Ecto neural progenitor cell (in vitro differentiated cells): ENCODE data around the gene NTHL1.
"Not testable (repeated sequence)": the region's sequence is repeated elsewhere in the genome, so short reads cannot be mapped to it uniquely, and the experiment has no call there.

Experiments used
- DNase-seq: peaks from one replicate; pipeline ENCODE4 v3.0.0-alpha.2; 2018; ENCODE audit warnings: low spot score

The NTHL1 gene

DNA sequence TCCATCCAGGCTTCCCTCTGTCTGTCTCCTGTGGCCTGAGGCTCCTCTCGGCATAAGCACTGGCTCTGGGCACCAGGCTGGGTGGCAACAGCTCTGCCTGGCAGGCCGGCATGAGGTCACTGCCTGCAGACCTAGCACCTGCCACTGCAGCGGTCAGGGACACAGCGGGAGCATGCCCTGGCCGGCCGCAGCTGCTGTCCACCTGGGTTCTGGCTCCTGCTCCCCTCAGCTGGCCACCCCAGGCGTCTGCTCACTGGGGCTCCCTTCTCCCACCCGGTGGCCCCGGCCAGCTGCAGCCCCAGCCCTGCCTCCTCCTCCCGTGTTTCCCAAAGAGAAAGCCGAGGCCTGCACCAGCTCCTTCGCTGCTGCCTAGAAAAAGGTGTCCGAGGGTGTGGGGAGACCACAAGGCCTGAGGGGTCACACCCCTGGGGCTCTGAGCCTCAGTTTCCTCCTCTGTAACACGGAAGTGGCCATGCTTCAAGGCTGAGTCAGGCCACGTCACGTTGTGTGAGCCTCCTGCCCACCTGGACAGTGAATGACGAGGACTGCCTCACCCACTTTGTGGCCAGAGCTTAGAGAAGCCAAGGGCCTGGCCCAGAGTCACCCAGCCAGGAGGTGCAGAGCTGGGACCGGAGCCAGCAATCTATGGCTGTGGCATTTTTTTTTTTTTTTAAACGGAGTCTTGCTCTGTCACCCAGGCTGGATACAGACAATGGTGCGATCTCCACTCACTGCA lies 6.7 kb downstream of the NTHL1 start:
- no peak for DNase-seq

GRCh38 chr16:2040041-2040786 lies 7.4 kb downstream of the NTHL1 start:
- DNase-seq = no peak

DNA sequence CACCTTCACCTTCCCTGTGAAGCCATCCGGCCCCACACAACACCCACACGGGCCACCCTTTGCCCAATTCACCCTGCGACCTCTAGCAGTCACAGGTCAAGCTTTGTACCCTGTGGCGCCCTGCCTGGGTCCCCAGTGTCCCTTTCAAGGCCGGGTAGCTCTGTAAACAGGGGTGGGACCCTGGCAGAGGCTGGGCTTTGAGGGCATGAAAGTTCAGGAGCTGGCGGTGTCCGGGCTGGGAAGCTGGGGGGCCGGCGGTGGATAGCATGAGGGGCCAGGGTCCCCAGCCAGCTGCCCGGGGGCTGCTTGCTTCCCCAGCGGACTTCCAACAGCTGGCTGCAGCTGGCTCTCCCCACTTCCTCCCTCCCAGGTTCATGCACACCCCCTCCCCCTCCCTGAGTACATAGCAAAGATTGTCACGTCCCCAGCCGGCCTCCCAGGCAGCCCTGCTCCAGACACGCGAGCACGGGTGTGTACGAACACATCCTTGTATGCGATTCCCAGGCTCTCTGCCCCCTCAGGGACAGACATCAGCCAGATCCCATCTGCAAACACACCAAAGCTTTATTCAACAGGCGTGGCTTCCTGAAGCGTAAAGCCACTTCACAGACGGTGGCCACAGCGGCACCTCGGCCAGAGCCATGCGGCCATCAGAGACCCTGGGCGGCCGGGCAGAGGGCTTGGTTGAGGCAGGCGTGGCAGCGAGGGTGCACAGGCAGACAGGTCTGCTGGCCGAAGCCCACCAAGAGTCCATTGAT lies 8.2 kb downstream of the NTHL1 start:
- DNase-seq = no peak

DNA sequence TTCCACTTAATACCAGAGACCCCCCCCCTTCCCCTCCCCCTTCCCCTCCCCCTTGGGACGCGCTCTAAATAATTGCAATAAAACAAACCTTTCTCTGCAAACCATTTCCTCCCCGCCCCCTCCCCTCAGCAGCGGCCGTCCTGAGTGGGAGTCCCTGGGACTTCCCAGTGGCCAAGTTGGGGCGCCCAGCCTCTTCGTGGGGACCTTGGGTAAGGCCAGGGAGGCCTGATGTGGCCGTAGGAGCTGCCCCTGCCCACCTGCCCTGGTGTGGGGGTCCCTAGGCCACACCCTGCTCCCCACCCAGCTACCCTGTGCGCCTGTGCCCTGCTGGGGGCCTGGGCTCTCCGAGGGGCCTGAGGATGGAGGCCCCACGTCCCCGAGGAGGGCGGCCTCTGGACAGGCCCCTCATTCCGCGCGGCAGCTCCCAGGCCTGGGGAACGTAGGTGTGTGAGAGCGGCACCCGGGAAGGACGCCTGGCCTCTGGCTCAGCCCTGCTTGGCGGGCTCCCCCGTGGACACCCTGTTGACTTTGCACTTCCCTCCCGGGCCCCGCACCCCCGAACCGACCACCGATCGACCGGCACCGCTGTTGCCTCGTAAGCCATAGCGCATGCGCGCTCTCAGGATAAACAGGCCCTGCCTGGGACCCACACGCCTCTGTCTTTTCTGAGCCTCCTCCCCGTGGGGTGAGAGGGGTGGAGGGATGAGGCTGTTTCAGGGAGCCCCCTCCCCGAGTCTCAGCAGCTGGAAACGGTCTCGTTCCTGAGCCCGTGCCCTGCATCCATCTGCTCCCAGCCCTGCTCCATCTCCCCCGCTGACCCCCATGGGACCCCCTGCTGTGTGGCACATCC lies 9.0 kb downstream of the NTHL1 start:
- no peak for DNase-seq

DNA sequence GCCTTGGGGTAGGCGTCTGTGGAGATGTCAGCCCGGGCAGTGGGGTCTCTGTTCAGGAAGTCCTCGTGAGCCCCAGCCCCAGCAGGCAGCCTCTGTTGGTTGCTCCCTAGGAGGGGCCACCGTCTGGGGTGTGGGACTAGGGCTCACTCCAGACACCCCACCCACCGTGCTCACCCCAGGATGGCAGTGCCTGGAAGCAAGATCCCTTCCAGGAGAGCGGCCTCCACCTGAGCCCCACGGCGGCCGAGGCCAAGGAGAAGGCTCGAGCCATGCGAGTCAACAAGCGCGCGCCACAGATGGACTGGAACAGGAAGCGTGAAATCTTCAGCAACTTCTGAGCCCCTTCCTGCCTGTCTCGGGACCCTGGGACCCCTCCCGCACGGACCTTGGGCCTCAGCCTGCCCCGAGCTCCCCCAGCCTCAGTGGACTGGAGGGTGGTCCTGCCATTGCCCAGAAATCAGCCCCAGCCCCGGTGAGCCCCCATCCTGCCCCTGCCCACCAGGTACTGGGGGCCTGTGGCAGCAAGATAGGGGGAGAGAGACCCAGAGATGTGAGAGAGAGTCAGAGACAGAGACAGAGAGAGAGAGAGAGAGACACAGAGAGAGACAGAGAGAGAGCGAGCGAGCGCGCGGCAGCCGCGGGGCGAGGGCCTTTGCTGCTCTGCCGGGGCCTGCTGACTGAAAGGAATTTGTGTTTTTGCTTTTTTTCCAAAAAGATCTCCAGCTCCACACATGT lies 9.8 kb downstream of the NTHL1 start:
- no peak for DNase-seq

- no peak for DNase-seq
These were observed 10.5 kb downstream of the NTHL1 start for GRCh38 chr16:2037115-2037514.

GRCh38 chr16:2036200-2036966 lies 11.3 kb downstream of the NTHL1 start:
- DNase-seq = no peak

GRCh38 chr16:2035431-2036199 lies 12.0 kb downstream of the NTHL1 start:
- DNase-seq = no peak

- DNase-seq = no peak
These were observed 12.8 kb downstream of the NTHL1 start for GRCh38 chr16:2034696-2035430.

- DNase-seq = not testable (repeated sequence)
These were observed 13.5 kb downstream of the NTHL1 start for GRCh38 chr16:2033909-2034695.

GRCh38 chr16:2033057-2033908 lies 14.4 kb downstream of the NTHL1 start:
- DNase-seq = no peak

- no peak for DNase-seq
These were observed 15.2 kb downstream of the NTHL1 start for GRCh38 chr16:2032285-2033056.

DNA sequence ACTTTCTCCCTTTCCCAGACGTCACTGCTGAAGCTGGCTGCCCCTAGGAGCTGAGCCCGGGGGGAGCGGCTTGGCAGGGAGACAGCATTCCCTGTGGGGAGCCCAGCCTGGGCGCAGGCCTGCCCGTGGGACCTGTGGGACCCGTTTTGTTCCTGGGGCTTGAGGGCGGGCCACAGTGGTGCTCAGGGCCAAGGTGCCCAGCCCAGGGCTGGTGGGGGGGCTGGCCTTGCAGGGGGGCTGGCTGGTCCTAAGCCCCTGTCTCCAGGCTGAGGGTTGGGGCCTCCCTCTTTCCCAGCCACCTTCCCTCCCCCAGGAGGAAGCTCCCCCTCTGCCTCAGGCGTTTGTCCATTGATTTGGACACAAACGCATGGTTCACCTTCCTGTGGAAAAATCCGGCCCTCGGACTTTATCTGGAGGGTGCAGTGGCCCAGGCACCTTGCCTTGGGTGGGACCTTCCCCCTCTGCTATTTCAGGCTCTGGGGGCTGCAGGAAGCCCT lies 16.5 kb downstream of the NTHL1 start:
- DNase-seq = no peak

DNA sequence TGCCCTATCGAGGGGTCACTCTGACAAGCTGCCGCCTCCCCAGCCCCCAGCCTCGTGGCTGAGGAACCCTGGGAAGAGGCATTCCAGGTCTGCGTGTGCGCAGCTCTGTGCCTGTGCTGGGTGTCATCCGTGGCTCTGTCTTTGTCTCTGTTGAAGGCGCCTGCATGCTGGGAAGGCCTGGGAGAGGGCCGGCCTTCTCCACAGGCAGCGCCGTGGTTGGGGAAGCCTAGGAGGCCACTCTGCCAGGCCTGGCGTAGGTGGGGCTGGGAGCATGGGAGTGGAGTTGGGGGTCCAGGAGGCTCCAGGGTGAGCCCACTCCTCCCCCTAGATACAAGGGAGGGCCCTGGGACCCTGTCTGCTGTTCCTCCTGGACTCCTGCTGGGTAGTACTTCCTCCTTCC lies 17.6 kb downstream of the NTHL1 start:
- no peak for DNase-seq

DNA sequence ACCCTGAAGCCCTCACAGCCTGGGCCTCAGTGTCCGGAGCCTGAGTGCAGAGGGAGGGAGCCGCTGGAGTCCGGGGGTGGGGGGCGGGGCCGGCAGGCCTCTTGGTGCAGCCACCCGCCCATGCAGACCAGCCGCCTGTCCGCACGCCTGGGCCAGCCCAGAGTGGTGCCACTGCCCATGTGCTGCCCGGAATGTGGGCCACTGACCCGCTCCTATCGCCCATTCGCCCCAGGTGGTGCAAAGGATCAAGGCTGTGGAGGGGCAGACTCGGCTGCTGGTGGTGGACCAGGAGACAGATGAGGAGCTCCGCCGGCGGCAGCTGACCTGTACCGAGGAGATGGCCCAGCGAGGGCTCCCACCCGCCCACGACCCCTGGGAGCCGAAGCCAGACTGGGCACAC lies 18.3 kb downstream of the NTHL1 start:
- DNase-seq = no peak

GRCh38 chr16:2028620-2029220 lies 18.9 kb downstream of the NTHL1 start:
- DNase-seq = no peak
